HG03565 (cell line): ENCODE measurements around the gene SKIDA1.

ENCODE experiments used
- ATAC-seq: cut with Tn5 transposase; IDR thresholded peaks from one replicate; pipeline ENCODE4 v1.9.1; 2021; ENCODE audit warnings: mild to moderate bottlenecking, moderate library complexity; ENCODE audit not compliant: unreplicated experiment

Gene SKIDA1

GRCh38 chr10:21487416-21488180 is 37.9 kb downstream of the SKIDA1 start:
- ATAC-seq, result no peak

- ATAC-seq, result no peak
These were observed 42.7 kb downstream of the SKIDA1 start for GRCh38 chr10:21482821-21483220.

GRCh38 chr10:21481407-21481806 is 44.1 kb downstream of the SKIDA1 start:
- no peak for ATAC-seq

- ATAC-seq, result no peak
These were observed 45.7 kb downstream of the SKIDA1 start for GRCh38 chr10:21479570-21480315.

GRCh38 chr10:21475393-21475792 is 50.1 kb downstream of the SKIDA1 start:
- no peak for ATAC-seq

GRCh38 chr10:21473541-21473940 is 51.9 kb downstream of the SKIDA1 start:
- no peak for ATAC-seq

- ATAC-seq, result no peak
These were observed 52.3 kb downstream of the SKIDA1 start for GRCh38 chr10:21473135-21473534.

- no peak for ATAC-seq
These were observed 57.4 kb downstream of the SKIDA1 start for GRCh38 chr10:21468086-21468485.

- ATAC-seq, result no peak
These were observed 57.8 kb downstream of the SKIDA1 start for GRCh38 chr10:21467633-21468032.

- no peak for ATAC-seq
These were observed 61.3 kb downstream of the SKIDA1 start for GRCh38 chr10:21464134-21464533.
